ENCODE measurements around the gene FBXL15. TPM values are rescaled to one million over a fixed set of nuclear protein-coding genes. Genes with fewer than 3 reads are reported as not detected.

The FBXL15 gene
- total and polyA plus RNA-seq, 2 donors: 2.0 to 36.6 TPM

- H3K4me1 ChIP-seq (ENCODE audit: insufficient read depth): no peaks in the 10 kb centered on the region
- H3K27ac ChIP-seq (ENCODE audit: low read depth): peak overlapping the region; percentile 42
- WGBS: 6% methylated on average over 28 of the region's 28 CpGs
- no peaks in the 10 kb centered on the region for H3K36me3 ChIP-seq (ENCODE audit: insufficient read depth)
- peak overlapping the region; percentile 89 for H3K4me3 ChIP-seq (ENCODE audit: low read depth, low read length)
- DNase-seq (ENCODE audit: extremely low spot score): no peak
Measured at GRCh38 chr10:102422545-102423129, 2.0 kb downstream of the FBXL15 start.

GRCh38 chr10:102423372-102423968, 2.8 kb downstream of the FBXL15 start:
- Histone ChIP-seq H3K4me1 (ENCODE audit: insufficient read depth) (no peaks in the 10 kb centered on the region), H3K36me3 (ENCODE audit: insufficient read depth) (no peaks in the 10 kb centered on the region), H3K27ac (ENCODE audit: low read depth) (no peak overlapping the region), H3K4me3 (ENCODE audit: low read depth, low read length) (no peak overlapping the region)
- WGBS: 92% methylated on average over 13 of the region's 13 CpGs
- no peak for DNase-seq (ENCODE audit: extremely low spot score)

- H3K27ac ChIP-seq (ENCODE audit: low read depth): no peak overlapping the region
- H3K36me3 ChIP-seq (ENCODE audit: insufficient read depth): no peaks in the 10 kb centered on the region
- H3K4me1 ChIP-seq (ENCODE audit: insufficient read depth): no peaks in the 10 kb centered on the region
- no peak for DNase-seq (ENCODE audit: extremely low spot score)
- no peak overlapping the region for H3K4me3 ChIP-seq (ENCODE audit: low read depth, low read length)
- WGBS: 90% methylated on average over 9 of the region's 9 CpGs
Measured at GRCh38 chr10:102424145-102424544, 3.5 kb downstream of the FBXL15 start.

- no peaks in the 10 kb centered on the region for H3K4me1 ChIP-seq (ENCODE audit: insufficient read depth)
- 78% methylated on average over 6 of the region's 6 CpGs for WGBS
- no peak overlapping the region for H3K4me3 ChIP-seq (ENCODE audit: low read depth, low read length)
- H3K36me3 ChIP-seq (ENCODE audit: insufficient read depth): no peaks in the 10 kb centered on the region
- no peak for DNase-seq (ENCODE audit: extremely low spot score)
- no peak overlapping the region for H3K27ac ChIP-seq (ENCODE audit: low read depth)
Measured at GRCh38 chr10:102424916-102425315, 4.3 kb downstream of the FBXL15 start.

GRCh38 chr10:102425444-102425843, 4.8 kb downstream of the FBXL15 start:
- H3K4me3 ChIP-seq (ENCODE audit: low read depth, low read length): no peak overlapping the region
- WGBS: 72% methylated on average over 1 of the region's 1 CpG
- H3K4me1 ChIP-seq (ENCODE audit: insufficient read depth): no peaks in the 10 kb centered on the region
- no peaks in the 10 kb centered on the region for H3K36me3 ChIP-seq (ENCODE audit: insufficient read depth)
- no peak for DNase-seq (ENCODE audit: extremely low spot score)
- H3K27ac ChIP-seq (ENCODE audit: low read depth): no peak overlapping the region

- no peak overlapping the region for H3K4me3 ChIP-seq (ENCODE audit: low read depth, low read length)
- H3K36me3 ChIP-seq (ENCODE audit: insufficient read depth): no peaks in the 10 kb centered on the region
- H3K27ac ChIP-seq (ENCODE audit: low read depth): no peak overlapping the region
- DNase-seq (ENCODE audit: extremely low spot score): no peak
- WGBS: 79% methylated on average over 7 of the region's 7 CpGs
- H3K4me1 ChIP-seq (ENCODE audit: insufficient read depth): no peaks in the 10 kb centered on the region
Measured at GRCh38 chr10:102426803-102427287, 6.2 kb downstream of the FBXL15 start.

GRCh38 chr10:102429468-102429867, 8.8 kb downstream of the FBXL15 start:
- H3K27ac ChIP-seq (ENCODE audit: low read depth): no peak overlapping the region
- no peaks in the 10 kb centered on the region for H3K36me3 ChIP-seq (ENCODE audit: insufficient read depth)
- 83% methylated on average over 8 of the region's 8 CpGs for WGBS
- DNase-seq (ENCODE audit: extremely low spot score): no peak
- H3K4me1 ChIP-seq (ENCODE audit: insufficient read depth): no peaks in the 10 kb centered on the region
- no peak overlapping the region for H3K4me3 ChIP-seq (ENCODE audit: low read depth, low read length)

- Histone ChIP-seq H3K4me3 (ENCODE audit: low read depth, low read length) (peak overlapping the region; percentile 92), H3K27ac (ENCODE audit: low read depth) (no peak overlapping the region), H3K4me1 (ENCODE audit: insufficient read depth) (no peaks in the 10 kb centered on the region), H3K36me3 (ENCODE audit: insufficient read depth) (no peaks in the 10 kb centered on the region)
- 20% methylated on average over 4 of the region's 4 CpGs for WGBS
- no peak for DNase-seq (ENCODE audit: extremely low spot score)
Measured at GRCh38 chr10:102431452-102432124, 11.0 kb downstream of the FBXL15 start.

GRCh38 chr10:102432162-102432950, 11.7 kb downstream of the FBXL15 start, which contains the start of gene CUEDC2:
TSS of gene CUEDC2 (minus strand) at chr10:102432574. CDS start at chr10:102425188, 7,386 bp downstream.
- Histone ChIP-seq H3K4me1 (ENCODE audit: insufficient read depth) (no peaks in the 10 kb centered on the region), H3K36me3 (ENCODE audit: insufficient read depth) (no peaks in the 10 kb centered on the region), H3K27ac (ENCODE audit: low read depth) (no peak within 1 kb of the TSS), H3K4me3 (ENCODE audit: low read depth, low read length) (peak within 1 kb of the TSS; percentile 92)
- WGBS: under 1% methylated on average over 52 of the region's 52 CpGs
- peak; percentile 95 for DNase-seq (ENCODE audit: extremely low spot score)

GRCh38 chr10:102433619-102434046, 13.0 kb downstream of the FBXL15 start:
- Histone ChIP-seq H3K36me3 (ENCODE audit: insufficient read depth) (no peaks in the 10 kb centered on the region), H3K4me1 (ENCODE audit: insufficient read depth) (no peaks in the 10 kb centered on the region), H3K27ac (ENCODE audit: low read depth) (no peak overlapping the region), H3K4me3 (ENCODE audit: low read depth, low read length) (no peak overlapping the region)
- no peak for DNase-seq (ENCODE audit: extremely low spot score)
- WGBS: 58% methylated on average over 5 of the region's 5 CpGs

GRCh38 chr10:102434394-102435132, 13.9 kb downstream of the FBXL15 start:
- no peaks in the 10 kb centered on the region for H3K36me3 ChIP-seq (ENCODE audit: insufficient read depth)
- WGBS: 27% methylated on average over 9 of the region's 9 CpGs
- no peak overlapping the region for H3K4me3 ChIP-seq (ENCODE audit: low read depth, low read length)
- no peak for DNase-seq (ENCODE audit: extremely low spot score)
- H3K27ac ChIP-seq (ENCODE audit: low read depth): no peak overlapping the region
- H3K4me1 ChIP-seq (ENCODE audit: insufficient read depth): no peaks in the 10 kb centered on the region

GRCh38 chr10:102435133-102435497, 14.5 kb downstream of the FBXL15 start:
- H3K4me3 ChIP-seq (ENCODE audit: low read depth, low read length): no peak overlapping the region
- no peaks in the 10 kb centered on the region for H3K4me1 ChIP-seq (ENCODE audit: insufficient read depth)
- H3K36me3 ChIP-seq (ENCODE audit: insufficient read depth): no peaks in the 10 kb centered on the region
- 41% methylated on average over 5 of the region's 5 CpGs for WGBS
- H3K27ac ChIP-seq (ENCODE audit: low read depth): no peak overlapping the region
- DNase-seq (ENCODE audit: extremely low spot score): no peak

Measured in urinary bladder (tissue), 4 donors.